IPS DF 4.7 (cell line): ENCODE measurements around the gene C22orf15.

ENCODE experiments used
- DNase-seq: peaks from one replicate; pipeline ENCODE4 v3.0.0-alpha.2; 2013; ENCODE audit warnings: low spot score; ENCODE audit errors: extremely low read depth

C22orf15 gene

DNA sequence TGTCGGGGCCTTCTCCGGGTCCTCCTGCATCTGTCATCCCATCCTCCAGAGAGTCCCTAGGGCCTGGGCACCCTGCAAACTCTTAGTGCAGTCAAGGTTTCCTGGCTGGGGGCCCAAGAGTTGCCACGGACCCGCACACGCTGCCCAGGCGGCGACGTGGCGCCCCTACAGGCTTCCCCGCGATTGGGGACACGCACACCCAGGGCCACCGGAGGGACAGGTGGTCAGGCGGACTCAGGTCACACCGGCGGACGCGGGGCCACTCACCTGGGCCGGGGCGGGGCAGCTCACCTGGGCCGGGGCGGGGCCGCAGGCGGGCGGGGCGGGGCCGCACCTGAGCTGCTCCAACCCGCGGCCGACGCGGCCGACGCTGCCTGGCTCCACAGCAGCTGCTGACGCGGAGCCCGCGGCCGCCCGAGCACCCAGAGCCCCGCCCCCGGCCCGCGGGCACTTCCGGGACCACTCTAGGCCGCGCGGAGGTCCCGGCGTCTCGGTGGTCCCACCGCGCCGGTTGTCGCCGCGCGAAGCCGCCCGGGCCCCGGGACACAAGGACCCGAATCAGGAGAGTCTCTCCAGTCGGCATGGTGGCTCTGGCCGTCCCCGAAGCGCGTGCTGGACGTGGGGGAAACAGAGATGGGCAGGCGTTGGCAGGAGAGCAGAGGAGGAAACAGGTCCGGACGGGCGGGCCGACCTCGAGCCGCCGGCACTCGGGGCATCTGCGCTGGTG lies 11.9 kb upstream of the C22orf15 start, which contains the start of gene ZNF70:
Gene ZNF70 (minus strand): TSS at position 399 of the 727 bp plus-strand sequence. CDS start 5,972 bp downstream, outside the sequence.
- no peak for DNase-seq

DNA sequence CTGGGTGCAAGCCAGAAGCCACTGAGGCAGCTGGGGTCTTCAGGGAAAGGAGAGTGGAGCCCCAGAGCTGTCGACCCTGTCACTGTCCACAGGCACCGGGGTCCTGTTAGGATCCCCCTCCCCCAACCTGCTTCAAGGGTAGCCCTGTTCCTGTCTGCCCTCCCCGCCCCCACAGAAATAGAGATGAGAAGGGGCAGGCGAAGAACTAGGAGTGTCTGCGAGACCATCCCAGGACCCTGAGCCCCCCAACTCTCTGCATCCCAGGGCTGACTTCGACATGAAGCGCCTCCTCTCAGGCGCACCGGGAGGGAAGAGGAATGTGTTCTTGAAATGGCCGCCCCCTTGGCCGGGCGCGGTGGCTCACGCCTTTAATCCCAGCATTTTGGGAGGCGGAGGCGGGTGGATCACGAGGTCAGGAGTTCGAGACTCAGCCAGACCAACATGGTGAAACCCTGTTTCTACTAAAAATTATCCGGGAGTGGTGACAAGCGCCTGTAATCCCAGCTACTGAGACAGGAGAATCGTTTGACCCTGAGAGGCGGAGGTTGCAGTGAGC lies 11.3 kb upstream of the C22orf15 start:
- no peak for DNase-seq

- DNase-seq, result no peak
Measured at GRCh38 chr22:23752090-23752691, 10.6 kb upstream of the C22orf15 start.

- DNase-seq, result no peak
Measured at GRCh38 chr22:23752750-23753149, 10.0 kb upstream of the C22orf15 start.

DNA sequence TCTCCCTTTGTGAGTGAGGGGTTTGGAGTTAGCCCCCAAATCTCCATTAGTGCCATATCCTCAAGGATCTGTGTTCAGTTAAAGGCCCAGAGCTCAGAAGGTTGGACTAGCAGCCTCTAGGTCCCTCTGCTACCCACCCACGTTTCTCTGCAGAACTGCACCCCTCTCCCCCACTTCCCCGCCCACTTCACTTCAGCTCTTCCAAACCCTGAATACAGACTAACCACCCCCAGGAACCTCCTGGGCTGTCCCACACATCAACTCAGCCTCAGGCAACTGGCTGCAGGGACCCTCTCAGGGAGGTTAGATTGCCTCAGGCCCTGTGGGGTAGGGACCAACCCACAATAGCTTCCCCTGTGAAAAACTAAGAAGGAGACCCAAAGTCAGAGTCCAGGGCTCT lies 9.4 kb upstream of the C22orf15 start:
- no peak for DNase-seq

- no peak for DNase-seq
Measured at GRCh38 chr22:23754220-23754919, 8.4 kb upstream of the C22orf15 start, which contains the start of gene VPREB3. TSS of gene VPREB3 (minus strand) at chr22:23754425. CDS start at chr22:23754363, 62 bp downstream.

GRCh38 chr22:23754980-23755636 lies 7.7 kb upstream of the C22orf15 start:
- DNase-seq, result no peak

- DNase-seq, result no peak
Measured at GRCh38 chr22:23755711-23756110, 7.1 kb upstream of the C22orf15 start.

- no peak for DNase-seq
Measured at GRCh38 chr22:23756891-23757290, 5.9 kb upstream of the C22orf15 start.

DNA sequence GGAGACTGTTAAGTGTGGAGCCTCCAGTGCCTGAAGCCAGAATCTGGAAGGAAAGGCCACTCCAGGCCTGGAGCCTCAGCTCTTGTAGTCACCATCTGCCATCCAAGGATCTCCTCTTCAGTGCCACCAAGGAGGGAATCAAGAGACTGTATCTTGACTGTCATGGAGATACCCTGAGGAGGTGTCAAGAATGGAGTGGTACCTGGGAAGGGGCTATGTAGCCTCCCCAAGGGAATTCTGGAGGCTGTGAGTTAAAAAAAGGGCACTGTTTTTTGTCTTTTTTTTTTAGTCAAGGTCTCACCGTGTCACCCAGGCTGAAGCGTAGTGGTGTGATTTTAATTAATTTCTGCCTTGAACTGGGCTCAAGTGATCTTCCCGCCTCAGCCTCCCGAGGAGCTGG lies 3.2 kb upstream of the C22orf15 start:
- DNase-seq, result no peak

GRCh38 chr22:23760056-23760455 lies 2.7 kb upstream of the C22orf15 start:
- no peak for DNase-seq

DNA sequence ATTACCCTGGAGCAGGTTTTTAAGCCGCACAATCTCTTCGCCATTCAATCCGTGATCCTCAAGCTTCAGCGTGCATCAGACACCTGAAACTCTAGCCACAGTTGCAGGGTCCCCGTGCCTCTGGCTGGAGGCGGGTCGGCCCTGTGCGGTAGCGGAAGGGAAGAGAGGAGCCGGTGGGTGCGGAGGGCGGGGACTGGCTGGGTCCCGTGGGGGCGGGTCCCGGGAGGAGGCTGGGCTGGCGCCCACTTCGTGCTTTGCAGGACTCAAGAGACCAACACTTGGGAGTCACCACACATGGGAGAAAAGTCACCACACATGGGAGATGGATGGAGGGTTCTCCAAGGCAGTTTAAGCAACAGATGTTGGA lies 772 bp downstream of the C22orf15 start:
- DNase-seq, result no peak

DNA sequence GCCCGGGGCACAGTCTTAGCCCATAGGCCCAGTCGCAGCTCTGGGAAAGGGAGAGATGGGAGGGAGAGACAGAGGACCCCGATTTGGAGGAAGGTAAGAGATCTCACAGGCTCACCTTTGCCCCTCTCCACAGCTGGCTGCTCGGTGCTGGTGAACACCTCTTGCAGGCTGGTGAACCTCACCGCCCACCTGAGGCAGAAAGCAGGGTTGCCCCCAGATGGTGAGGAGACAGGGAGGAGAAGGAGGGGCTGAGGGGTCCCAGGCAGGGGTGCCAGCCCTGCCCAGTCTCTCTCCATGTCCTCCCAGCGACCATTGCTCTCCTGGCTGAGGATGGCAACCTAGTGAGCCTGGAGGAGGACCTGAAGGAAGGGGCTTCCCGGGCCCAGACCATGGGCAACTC lies 1.2 kb downstream of the C22orf15 start:
- no peak for DNase-seq

GRCh38 chr22:23764899-23765881 lies 2.4 kb downstream of the C22orf15 start:
- DNase-seq, result no peak

DNA sequence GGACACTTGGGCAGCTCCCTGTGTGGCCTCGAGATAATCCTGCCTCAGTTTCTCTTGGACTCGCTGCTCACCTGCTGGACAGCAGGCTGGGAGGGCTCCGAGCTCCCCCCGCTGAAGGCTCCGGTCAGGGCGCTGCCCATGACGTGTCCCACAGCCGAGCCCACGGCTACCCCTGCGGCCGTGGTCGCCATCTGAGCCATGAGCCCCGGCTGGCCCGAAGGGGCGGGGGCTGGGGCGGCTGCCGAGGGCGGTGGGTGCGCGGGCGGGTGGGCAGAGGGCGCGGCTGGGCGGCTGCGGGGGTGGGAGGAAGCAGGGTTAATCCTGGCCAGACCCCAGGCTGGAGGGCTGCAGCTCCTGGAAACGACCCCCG lies 4.5 kb downstream of the C22orf15 start:
- no peak for DNase-seq

DNA sequence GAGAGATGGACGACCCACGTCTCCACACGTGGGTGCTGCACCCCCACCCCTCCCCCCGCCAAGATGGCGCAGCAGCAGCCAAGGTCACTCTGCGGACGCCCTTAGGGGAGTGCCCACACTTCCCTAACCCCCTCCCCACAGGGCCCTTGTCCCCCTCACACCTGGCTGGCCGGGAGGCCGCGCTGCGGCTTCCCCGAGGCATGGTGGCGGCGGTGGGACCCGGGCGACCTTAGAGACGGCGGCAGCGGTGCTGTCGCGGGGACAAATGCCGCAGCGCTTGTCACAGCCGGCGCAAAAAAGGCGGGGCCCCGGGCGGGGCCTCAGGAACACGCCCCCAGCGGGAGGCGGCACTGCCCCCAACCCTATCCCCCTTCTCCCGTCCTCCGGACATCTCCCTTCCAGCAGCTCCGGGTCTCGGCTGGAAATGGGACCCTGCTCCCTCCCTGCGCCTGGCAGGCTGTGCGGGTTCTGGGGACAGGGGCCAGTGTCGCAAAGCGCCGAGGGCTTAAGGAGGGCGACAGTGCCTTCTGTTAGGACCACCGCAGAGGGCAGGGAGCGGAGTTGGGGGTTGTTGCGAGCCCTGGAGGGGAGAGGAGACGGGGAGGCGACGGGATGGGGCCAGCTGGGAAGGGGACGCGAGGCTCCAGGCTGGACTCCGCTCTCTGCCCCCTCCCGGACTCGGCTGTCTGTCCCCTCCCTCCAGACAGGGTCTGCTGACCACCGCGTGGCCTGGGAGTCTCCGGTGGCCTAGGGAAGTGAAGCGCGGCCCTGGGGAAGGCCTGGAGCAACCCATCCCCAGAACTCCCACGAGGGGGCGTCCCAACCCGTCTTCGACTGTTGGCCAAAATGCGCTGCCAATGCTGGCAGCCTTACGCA lies 5.1 kb downstream of the C22orf15 start, which contains the start of gene CHCHD10:
Gene CHCHD10 (minus strand): TSS at position 300 of the 876 bp plus-strand sequence. CDS start 98 bp downstream, at position 202.
- DNase-seq, result no peak

DNA sequence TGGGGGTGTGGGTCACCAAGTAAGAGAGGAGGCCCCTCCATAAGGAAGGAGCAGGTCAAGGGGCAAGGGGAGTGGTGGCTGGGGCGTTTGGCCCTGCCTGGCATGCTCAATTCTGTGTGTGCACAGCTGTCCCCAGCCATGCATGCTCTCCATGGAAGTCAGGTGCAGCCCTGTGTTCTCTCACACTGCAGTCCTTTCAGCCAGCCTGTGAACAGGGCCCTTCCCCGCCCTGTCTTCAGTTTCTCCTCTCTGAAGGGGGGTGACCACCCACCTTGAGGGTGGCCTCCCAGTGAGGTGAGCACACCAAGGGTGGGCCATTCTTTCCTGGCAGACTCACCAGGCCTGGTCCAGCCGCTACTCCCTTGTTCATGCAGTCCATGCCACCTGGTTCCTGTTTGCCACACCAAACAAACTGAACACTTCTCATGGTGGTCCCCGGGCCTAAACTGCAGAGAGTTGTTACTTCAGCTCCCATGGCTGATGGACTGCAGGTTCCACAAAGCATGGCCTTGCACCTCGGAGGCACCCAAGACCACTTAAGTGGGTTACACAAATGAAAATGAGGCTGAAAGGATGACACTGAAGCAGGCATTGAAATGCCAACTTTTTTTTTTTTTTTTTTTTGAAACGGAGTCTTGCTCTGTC lies 6.7 kb downstream of the C22orf15 start:
- no peak for DNase-seq

DNA sequence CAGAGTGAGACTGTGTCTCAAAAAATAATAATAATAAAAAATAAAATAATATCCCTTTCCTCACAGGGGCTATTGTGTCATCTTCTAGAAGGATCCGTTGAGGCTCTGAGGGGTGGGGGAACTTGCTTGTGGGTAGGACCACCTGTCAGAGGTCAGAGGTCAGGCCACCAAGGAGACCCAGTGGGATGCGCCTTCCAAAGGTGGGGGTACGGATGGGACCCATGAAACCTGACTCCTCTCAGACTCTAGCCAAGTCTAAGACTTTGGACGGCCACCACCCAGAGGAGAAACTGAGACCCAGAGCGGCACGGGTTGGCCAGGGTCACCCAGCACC lies 9.5 kb downstream of the C22orf15 start:
- no peak for DNase-seq
